ENCODE measurements around the gene TBCEL. TPM values are rescaled to one million over a fixed set of nuclear protein-coding genes. Genes with fewer than 3 reads are reported as not detected.

The TBCEL gene
- total and polyA plus RNA-seq, 7 donors, result 2.9 to 19.2 (median 8.0) TPM

- WGBS, 3 donors, result 97 to 99% (median 97%) methylated on average over 1 of the region's 1 CpG
- ATAC-seq, result no peak
- DNase-seq, result no peak
- no peak overlapping the region for H3K4me3 ChIP-seq
- H3K9me3 ChIP-seq, result no peaks in the 10 kb centered on the region
- H3K36me3 ChIP-seq (ENCODE audit: insufficient read depth in 1 of 2, low read depth in 1 of 2), result peaks cover 0 to 12% of the 10 kb centered on the region in 2 donors
- no peak for TF ChIP-seq CTCF (IDR thresholded peaks at IDR 0.05)
- intact Hi-C loops (cut with DNase I), result no loop called here
- H3K27ac ChIP-seq, result no peak overlapping the region
- no peaks in the 10 kb centered on the region for H3K4me1 ChIP-seq
- no peaks in the 10 kb centered on the region for H3K27me3 ChIP-seq (ENCODE audit: insufficient read depth in 3 of 3, low read length in 2 of 3)
Measured at GRCh38 chr11:121042296-121042695, 18.4 kb downstream of the TBCEL start.

- no peak for TF ChIP-seq CTCF (IDR thresholded peaks at IDR 0.05)
- intact Hi-C loops (cut with DNase I), result no loop called here
- Histone ChIP-seq H3K27ac (no peak overlapping the region), H3K4me3 (no peak overlapping the region), H3K27me3 (ENCODE audit: insufficient read depth in 3 of 3, low read length in 2 of 3) (no peaks in the 10 kb centered on the region), H3K36me3 (ENCODE audit: insufficient read depth in 1 of 2, low read depth in 1 of 2) (peaks cover 0 to 32% of the 10 kb centered on the region in 2 donors), H3K9me3 (no peaks in the 10 kb centered on the region), H3K4me1 (no peaks in the 10 kb centered on the region)
- WGBS, 3 donors, result 94 to 100% (median 96%) methylated on average over 1 of the region's 1 CpG
- ATAC-seq (no peak), DNase-seq (no peak)
Measured at GRCh38 chr11:121047926-121048325, 24.0 kb downstream of the TBCEL start.

GRCh38 chr11:121048464-121049233, 24.7 kb downstream of the TBCEL start:
- intact Hi-C loops (cut with DNase I), result no loop called here
- H3K4me3 ChIP-seq, result no peak overlapping the region
- no peak for DNase-seq
- no peak for ATAC-seq
- 95 to 96% (median 95%) methylated on average over 3 of the region's 3 CpGs for WGBS, 3 donors
- H3K27me3 ChIP-seq (ENCODE audit: insufficient read depth in 3 of 3, low read length in 2 of 3), result no peaks in the 10 kb centered on the region
- no peak overlapping the region for H3K27ac ChIP-seq
- no peaks in the 10 kb centered on the region for H3K9me3 ChIP-seq
- H3K4me1 ChIP-seq, result no peaks in the 10 kb centered on the region
- peaks cover 0 to 39% of the 10 kb centered on the region in 2 donors for H3K36me3 ChIP-seq (ENCODE audit: insufficient read depth in 1 of 2, low read depth in 1 of 2)
- TF ChIP-seq CTCF (IDR thresholded peaks at IDR 0.05), result no peak

GRCh38 chr11:121053244-121053643, 29.3 kb downstream of the TBCEL start:
- Histone ChIP-seq H3K36me3 (ENCODE audit: insufficient read depth in 1 of 2, low read depth in 1 of 2) (peaks cover 0 to 54% of the 10 kb centered on the region in 2 donors), H3K4me1 (no peaks in the 10 kb centered on the region), H3K27ac (no peak overlapping the region), H3K27me3 (ENCODE audit: insufficient read depth in 3 of 3, low read length in 2 of 3) (no peaks in the 10 kb centered on the region), H3K4me3 (no peak overlapping the region), H3K9me3 (no peaks in the 10 kb centered on the region)
- TF ChIP-seq CTCF (IDR thresholded peaks at IDR 0.05), result no peak
- ATAC-seq (no peak), DNase-seq (no peak)
- WGBS, 3 donors, result 95 to 96% (median 95%) methylated on average over 4 of the region's 4 CpGs
- intact Hi-C loops (cut with DNase I), result no loop called here

- no peak for TF ChIP-seq CTCF (IDR thresholded peaks at IDR 0.05)
- intact Hi-C loops (cut with DNase I), result no loop called here
- H3K27ac ChIP-seq, result no peak overlapping the region
- no peak overlapping the region for H3K4me3 ChIP-seq
- H3K4me1 ChIP-seq, result no peaks in the 10 kb centered on the region
- ATAC-seq (no peak), DNase-seq (no peak)
- H3K27me3 ChIP-seq (ENCODE audit: insufficient read depth in 3 of 3, low read length in 2 of 3), result no peaks in the 10 kb centered on the region
- H3K36me3 ChIP-seq (ENCODE audit: insufficient read depth in 1 of 2, low read depth in 1 of 2), result peaks cover 0 to 56% of the 10 kb centered on the region in 2 donors
- 93 to 99% (median 95%) methylated on average over 2 of the region's 2 CpGs for WGBS, 3 donors
- H3K9me3 ChIP-seq, result no peaks in the 10 kb centered on the region
Measured at GRCh38 chr11:121054266-121054665, 30.4 kb downstream of the TBCEL start.

Data from psoas muscle (tissue), 8 donors.